ENCODE measurements around the gene TCHP.
A peak's percentile ranks its signal among the peaks of the same experiment; 100 is the strongest.

TCHP gene

DNA sequence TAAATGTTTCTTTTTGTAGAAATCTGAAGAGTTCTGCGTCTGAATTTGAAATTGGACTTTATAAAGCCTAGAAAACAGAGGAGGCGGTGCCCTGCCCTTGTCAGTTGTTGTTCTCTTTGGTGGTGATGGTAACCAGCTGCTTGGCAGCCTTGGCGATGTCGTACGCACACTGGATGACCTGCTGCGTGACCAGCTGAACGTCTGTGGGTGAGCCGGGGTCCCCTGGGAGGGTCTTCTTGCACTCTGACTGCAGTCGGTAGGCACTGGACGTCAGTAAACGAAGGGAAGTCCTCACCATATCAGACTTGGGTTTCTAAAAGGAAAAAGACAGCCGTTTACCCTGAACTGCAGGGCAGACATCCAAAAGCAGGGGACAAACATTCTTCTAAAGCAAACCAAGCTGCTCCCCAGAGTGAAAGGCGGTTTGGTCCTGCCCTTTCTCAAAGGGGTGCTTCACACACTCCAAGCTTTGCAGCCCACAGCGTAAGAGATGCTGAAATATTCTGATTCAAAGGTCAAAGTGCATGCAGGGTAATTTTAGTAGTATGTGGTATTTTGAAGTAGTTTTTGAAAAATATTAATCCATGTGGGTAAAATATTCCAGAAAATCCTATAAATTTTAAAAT, 32.9 kb downstream of the TCHP start:
- TF ChIP-seq, protein P1, sequence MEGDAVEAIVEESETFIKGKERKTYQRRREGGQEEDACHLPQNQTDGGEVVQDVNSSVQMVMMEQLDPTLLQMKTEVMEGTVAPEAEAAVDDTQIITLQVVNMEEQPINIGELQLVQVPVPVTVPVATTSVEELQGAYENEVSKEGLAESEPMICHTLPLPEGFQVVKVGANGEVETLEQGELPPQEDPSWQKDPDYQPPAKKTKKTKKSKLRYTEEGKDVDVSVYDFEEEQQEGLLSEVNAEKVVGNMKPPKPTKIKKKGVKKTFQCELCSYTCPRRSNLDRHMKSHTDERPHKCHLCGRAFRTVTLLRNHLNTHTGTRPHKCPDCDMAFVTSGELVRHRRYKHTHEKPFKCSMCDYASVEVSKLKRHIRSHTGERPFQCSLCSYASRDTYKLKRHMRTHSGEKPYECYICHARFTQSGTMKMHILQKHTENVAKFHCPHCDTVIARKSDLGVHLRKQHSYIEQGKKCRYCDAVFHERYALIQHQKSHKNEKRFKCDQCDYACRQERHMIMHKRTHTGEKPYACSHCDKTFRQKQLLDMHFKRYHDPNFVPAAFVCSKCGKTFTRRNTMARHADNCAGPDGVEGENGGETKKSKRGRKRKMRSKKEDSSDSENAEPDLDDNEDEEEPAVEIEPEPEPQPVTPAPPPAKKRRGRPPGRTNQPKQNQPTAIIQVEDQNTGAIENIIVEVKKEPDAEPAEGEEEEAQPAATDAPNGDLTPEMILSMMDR (IDR thresholded peaks at IDR 0.05; ENCODE audit: low read length, missing control alignments): no peak
- DNase-seq (ENCODE audit: low read depth): no peak
- no peak overlapping the region for H3K4me3 ChIP-seq (replicated peaks; ENCODE audit: low read depth, low read length)

DNA sequence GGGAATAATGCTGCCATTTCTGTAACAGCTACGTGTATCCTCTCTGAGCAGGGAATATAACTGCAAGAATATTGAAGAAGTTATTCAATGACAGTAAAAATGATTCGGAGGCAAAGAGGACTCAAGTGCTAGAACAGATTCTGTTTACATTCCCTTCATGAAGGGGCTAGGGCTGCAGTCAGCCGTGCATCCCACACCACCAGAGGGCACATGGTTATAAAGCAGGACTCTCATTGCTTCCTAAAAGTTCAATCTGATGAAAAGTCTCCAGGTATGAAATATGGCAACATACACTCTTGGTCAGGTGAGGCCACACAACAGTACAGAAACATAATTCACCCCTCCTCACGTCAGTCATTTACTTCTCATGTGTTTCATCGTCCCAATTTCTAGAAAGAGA, 34.0 kb downstream of the TCHP start:
- no peak for DNase-seq (ENCODE audit: low read depth)
- TF ChIP-seq, protein P1 (IDR thresholded peaks at IDR 0.05; ENCODE audit: low read length, missing control alignments): peak; percentile 46
- H3K4me3 ChIP-seq (replicated peaks; ENCODE audit: low read depth, low read length): no peak overlapping the region

DNA sequence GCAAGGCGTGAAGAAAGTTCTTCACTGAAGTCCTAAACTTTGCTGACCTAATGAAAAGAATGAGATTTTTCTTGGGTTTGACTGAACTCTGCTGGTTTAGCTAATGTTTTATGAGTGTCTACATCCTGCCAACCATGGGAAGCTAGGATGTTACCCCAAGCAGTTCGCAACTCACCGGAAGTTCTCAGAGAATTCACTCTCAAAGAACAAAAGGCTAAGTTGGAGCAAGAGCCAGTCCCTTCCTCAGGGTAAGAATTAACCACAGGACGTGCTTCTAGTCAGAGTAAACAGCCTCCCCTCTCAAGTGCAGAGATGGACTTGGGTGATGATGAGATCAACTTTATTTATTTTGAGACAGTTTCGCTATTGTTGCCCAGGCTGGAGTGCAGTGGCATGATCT, 37.3 kb downstream of the TCHP start:
- H3K4me3 ChIP-seq (replicated peaks; ENCODE audit: low read depth, low read length): no peak overlapping the region
- TF ChIP-seq, protein P1 (IDR thresholded peaks at IDR 0.05; ENCODE audit: low read length, missing control alignments): no peak
- DNase-seq (ENCODE audit: low read depth): no peak

DNA sequence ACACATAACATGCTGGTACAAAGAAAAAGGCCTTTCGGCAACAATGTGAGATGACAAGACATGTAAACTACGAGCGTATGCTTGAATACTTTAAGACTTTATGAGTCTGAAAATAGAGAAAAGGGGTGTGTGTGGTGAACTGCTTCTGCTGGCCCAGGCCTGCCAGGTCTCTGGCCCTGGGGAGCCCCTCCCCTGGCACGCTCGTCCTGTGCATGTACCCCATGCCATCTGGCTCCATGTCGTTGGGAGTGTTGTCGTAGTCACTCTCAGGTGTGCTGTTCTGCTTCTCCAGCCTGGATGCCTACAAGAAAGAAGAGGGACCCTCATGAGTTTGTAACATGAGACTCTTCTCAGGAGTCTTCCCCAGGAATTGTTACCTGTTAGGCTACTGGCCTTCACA, 38.9 kb downstream of the TCHP start:
- TF ChIP-seq, protein P1 (IDR thresholded peaks at IDR 0.05; ENCODE audit: low read length, missing control alignments): no peak
- DNase-seq (ENCODE audit: low read depth): no peak
- H3K4me3 ChIP-seq (replicated peaks; ENCODE audit: low read depth, low read length): no peak overlapping the region

DNA sequence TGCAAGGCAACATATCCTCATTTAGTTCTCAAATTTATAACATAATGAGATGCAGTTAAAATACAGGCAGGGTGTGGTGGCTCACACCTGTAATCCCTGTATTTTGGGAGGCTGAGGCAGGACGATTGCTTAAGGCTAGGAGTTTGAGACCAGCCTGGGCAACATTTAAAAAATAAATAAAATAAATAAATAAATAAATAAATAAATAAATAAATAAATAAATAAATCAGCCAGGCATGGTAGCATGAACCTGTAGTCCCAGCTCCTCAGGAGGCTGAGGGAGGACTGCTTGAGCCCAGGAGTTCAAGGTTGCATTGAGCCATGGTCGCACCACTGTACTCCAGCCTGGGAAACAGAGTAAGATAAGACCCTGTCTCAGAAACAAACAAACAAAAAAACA, 39.4 kb downstream of the TCHP start:
- no peak overlapping the region for H3K4me3 ChIP-seq (replicated peaks; ENCODE audit: low read depth, low read length)
- DNase-seq (ENCODE audit: low read depth): no peak
- TF ChIP-seq, protein P1 (IDR thresholded peaks at IDR 0.05; ENCODE audit: low read length, missing control alignments): no peak

DNA sequence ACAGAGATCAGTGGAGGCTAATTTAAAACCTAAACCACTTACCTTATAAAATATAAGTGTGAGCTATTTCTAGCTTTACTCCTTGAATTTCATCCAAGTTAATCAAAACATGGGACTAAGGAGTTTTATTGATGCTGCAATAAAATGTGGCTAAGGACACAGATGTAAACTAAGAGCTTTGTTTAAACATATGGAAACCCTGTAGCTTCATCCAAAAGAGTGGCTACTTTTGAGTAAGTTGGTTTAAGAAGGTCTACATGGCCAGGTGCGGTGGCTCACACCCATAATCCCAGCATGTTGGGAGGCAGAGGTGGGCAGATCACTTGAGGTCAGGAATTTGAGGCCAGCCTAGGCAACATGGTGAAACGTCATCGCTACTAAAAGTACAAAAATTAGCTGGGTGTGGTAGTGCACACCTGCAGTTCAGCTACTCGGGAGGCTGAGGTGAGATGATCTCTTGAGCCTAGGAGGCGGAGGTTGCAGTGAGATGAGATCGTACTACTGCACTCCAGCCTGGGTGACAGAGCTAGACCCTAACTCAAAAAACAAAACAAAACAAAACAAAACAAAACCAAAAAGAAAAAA, 40.4 kb downstream of the TCHP start:
- H3K4me3 ChIP-seq (replicated peaks; ENCODE audit: low read depth, low read length): no peak overlapping the region
- TF ChIP-seq, protein P1 (IDR thresholded peaks at IDR 0.05; ENCODE audit: low read length, missing control alignments): no peak
- no peak for DNase-seq (ENCODE audit: low read depth)

DNA sequence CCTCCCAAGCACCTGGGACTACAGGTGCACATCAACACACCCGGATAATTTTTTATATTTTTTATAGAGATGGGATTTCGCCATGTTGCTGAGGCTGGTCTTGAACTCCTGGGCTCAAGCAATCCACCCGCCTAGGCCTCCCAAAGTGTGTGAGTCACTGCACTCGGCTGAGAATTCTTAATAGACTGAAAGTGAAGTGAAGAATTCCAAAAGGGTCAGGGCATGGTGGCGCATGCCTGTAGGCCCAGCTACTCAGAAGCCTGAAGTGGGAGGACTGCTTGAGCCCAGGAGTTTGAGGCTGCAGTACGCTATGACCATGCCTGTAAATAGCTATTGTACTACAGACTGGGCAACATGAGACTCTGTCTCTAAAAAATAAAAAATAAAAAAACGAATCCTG, 43.7 kb downstream of the TCHP start:
- H3K4me3 ChIP-seq (replicated peaks; ENCODE audit: low read depth, low read length): no peak overlapping the region
- TF ChIP-seq, protein P1 (IDR thresholded peaks at IDR 0.05; ENCODE audit: low read length, missing control alignments): no peak
- DNase-seq (ENCODE audit: low read depth): no peak
